HepG2 (cell line): ENCODE results near the gene LRR1. TPM values are rescaled to one million over a fixed set of nuclear protein-coding genes. Genes with fewer than 3 reads are reported as not detected.

Source experiments
- ATAC-seq: fragments of 200-7000 bp; cut with Tn5 transposase; 3 replicates; pipeline ENCODE4 v1.9.1; 2020; ENCODE audit warnings: mild to moderate bottlenecking, moderate library complexity
- BruUV-seq: library from RNA; stranded (reverse); fragments of 400-500 nt; replicated peaks from 2 replicates; lab custom pipeline; 2021; lab: Mats Ljungman, UMichigan
- CTCF ChIA-PET: fragments of 300-600 bp; formaldehyde crosslinking; extraction: SDS; loops from one replicate; lab custom pipeline; 2021; ENCODE audit warnings: low total read pairs, inconsistent platforms, low intra/inter-chr PET ratio; lab: Yijun Ruan, JAX
- POLR2A ChIA-PET: fragments of 350-600 bp; sonication (Branson Sonifier 250); formaldehyde crosslinking; loops from one replicate; lab custom pipeline; 2020; ENCODE audit warnings: antibody characterized with exemption, inconsistent platforms; lab: Yijun Ruan, JAX
- DNase-seq: peaks from one replicate; pipeline ENCODE4 v3.0.0-alpha.2; 2015; ENCODE audit warnings: low spot score
- FAIRE-seq: peaks from 3 replicates; lab custom pipeline; 2011; peaks lifted over from hg19 to GRCh38; lab: Jason Lieb, UNC
- H2AFZ ChIP-seq: one replicate; pipeline ENCODE4 v1.6.1; 2011; ENCODE audit warnings: low read length, inconsistent platforms
- H3K27ac ChIP-seq: fragments of 300-600 bp; 3 replicates; pipeline ENCODE4 v1.8.0; 2011; ENCODE audit warnings: mixed run types, mild to moderate bottlenecking, mixed read lengths, low read length, inconsistent platforms; ENCODE audit not compliant: insufficient read depth; ENCODE audit errors: extremely low read length
- H3K27me3 ChIP-seq, 2 experiments: fragments of 200-600 bp in 1 of 2; 2 replicates in 1 of 2; 3 replicates in 1 of 2; pipeline versions ENCODE4 v1.6.0 to v1.8.0; 2011; ENCODE audit warnings: low read length in 2 of 2, mild to moderate bottlenecking in 2 of 2, moderate library complexity in 2 of 2, inconsistent platforms in 1 of 2; ENCODE audit not compliant: insufficient read depth in 2 of 2, control insufficient read depth in 1 of 2
- H3K36me3 ChIP-seq, 2 experiments: fragments of 200-600 bp in 1 of 2; replicated peaks in 1 of 2; 2 replicates in 1 of 2; 3 replicates in 1 of 2; pipeline versions ENCODE4 v1.5.1 to v1.8.0; 2011; ENCODE audit warnings: low read length in 2 of 2, inconsistent platforms in 1 of 2; ENCODE audit not compliant: insufficient read depth in 2 of 2, control insufficient read depth in 1 of 2
- H3K4me1 ChIP-seq: 2 replicates; pipeline ENCODE4 v1.5.1; 2012; ENCODE audit warnings: low read length, inconsistent platforms; ENCODE audit not compliant: insufficient read depth
- H3K4me2 ChIP-seq: 2 replicates; pipeline ENCODE4 v1.6.0; 2011; ENCODE audit warnings: low read depth, low read length, inconsistent platforms
- H3K4me3 ChIP-seq, 3 experiments: fragments of 200-600 bp in 1 of 3; sonication (generic), shearing (Covaris generic) in 1 of 3; replicated peaks in 1 of 3; 2 replicates each; pipeline ENCODE4 v1.5.1; 2011 to 2016; ENCODE audit warnings: low read length in 3 of 3, inconsistent platforms in 2 of 3, low read depth in 2 of 3, mild to moderate bottlenecking in 2 of 3, control low read depth in 1 of 3, mixed read lengths in 1 of 3; ENCODE audit not compliant: insufficient read depth in 1 of 3
- H3K79me2 ChIP-seq: one replicate; pipeline ENCODE4 v1.6.1; 2011; ENCODE audit warnings: low read length, inconsistent platforms; ENCODE audit not compliant: insufficient read depth
- H3K9ac ChIP-seq: 2 replicates; pipeline ENCODE4 v1.6.0; 2011; ENCODE audit warnings: mild to moderate bottlenecking, low read depth, low read length, inconsistent platforms; ENCODE audit not compliant: insufficient read depth
- H3K9me3 ChIP-seq: 2 replicates; pipeline ENCODE4 v1.5.1; 2012; ENCODE audit warnings: mild to moderate bottlenecking, low read length
- H4K20me1 ChIP-seq: 2 replicates; pipeline ENCODE4 v1.6.0; 2011; ENCODE audit warnings: inconsistent platforms, mild to moderate bottlenecking, low read length, moderate library complexity; ENCODE audit not compliant: insufficient read depth
- AKAP8 ChIP-seq: sonication (generic); formaldehyde crosslinking; IDR thresholded peaks from 2 replicates; pipeline ENCODE4 v1.5.1; 2020; ENCODE audit warnings: mild to moderate bottlenecking, missing genetic modification reagents
- FOXM1 ChIP-seq: sonication (generic); formaldehyde crosslinking; IDR thresholded peaks from 2 replicates; pipeline ENCODE4 v1.5.0; 2020; ENCODE audit warnings: missing genetic modification reagents
- HNRNPLL ChIP-seq: fragments of 200-400 bp; formaldehyde crosslinking; IDR thresholded peaks from 2 replicates; pipeline ENCODE4 v1.6.1; 2017; ENCODE audit warnings: mild to moderate bottlenecking, low read depth, low read length; ENCODE audit not compliant: poor library complexity, severe bottlenecking
- IKZF1 ChIP-seq: fragments of 450-650 bp; IDR thresholded peaks from 2 replicates; pipeline ENCODE4 v1.7.1; 2016
- TCF12 ChIP-seq, 2 experiments: fragments of 450-650 bp in 1 of 2; sonication (generic) in 1 of 2; formaldehyde crosslinking in 1 of 2; IDR thresholded peaks; 2 replicates each; pipeline versions ENCODE4 v1.6.1 to v1.8.0; 2017 to 2022; ENCODE audit warnings: antibody characterized with exemption in 1 of 2, mild to moderate bottlenecking in 1 of 2, missing genetic modification reagents in 1 of 2, moderate library complexity in 1 of 2
- ZBTB7B ChIP-seq: sonication (generic); formaldehyde crosslinking; IDR thresholded peaks from 2 replicates; pipeline ENCODE4 v1.4.0; 2020; ENCODE audit warnings: missing genetic modification reagents
- ZFP1 ChIP-seq: IDR thresholded peaks from 2 replicates; pipeline ENCODE4 v1.6.1; 2016
- ZNF180 ChIP-seq: sonication (generic); formaldehyde crosslinking; IDR thresholded peaks from 2 replicates; pipeline ENCODE4 v1.4.0; 2020; ENCODE audit warnings: low read depth, missing genetic modification reagents, borderline replicate concordance
- ZNF225 ChIP-seq: sonication (generic); formaldehyde crosslinking; IDR thresholded peaks from 2 replicates; pipeline ENCODE4 v1.4.0; 2020; ENCODE audit warnings: mild to moderate bottlenecking, missing genetic modification reagents
- WGBS: methylation state at CpG from one replicate; pipeline ENCODE4 v1.1.6; 2017; ENCODE audit warnings: low lambda C conversion rate; 5-methylcytosine and 5-hydroxymethylcytosine counted together
- in situ Hi-C: cut with HindIII; loops from 2 replicates; pipeline ENCODE4 v1.10.0; 2017; ENCODE audit warnings: low pct_unique_long_range_greater_than_20kb; ENCODE audit not compliant: extremely low pct_ligation_motif_present
- intact Hi-C: fragments of 100-400 bp; cut with micrococcal nuclease; formaldehyde crosslinking; loops from one replicate; pipeline ENCODE4 v1.10.0; 2022; ENCODE audit not compliant: unreplicated experiment
- polyA plus RNA-seq, 8 experiments: library from polyadenylated mRNA; depleted of rRNA in 3 of 8; stranded (reverse) in 7 of 8; unstranded in 1 of 8; fragments of >200 nt; fragmentation: Illumina TruSeq in 4 of 8; extraction: Trizol in 4 of 8; gene quantifications; 2 replicates each; pipeline versions ENCODE4 v1.2.1 to v1.2.3, GENCODE V29; 2011 to 2016; ENCODE audit warnings: low read depth in 4 of 8, missing spikeins in 1 of 8, mixed read lengths in 1 of 8; ENCODE audit not compliant: insufficient read depth in 1 of 8
- total RNA-seq, 5 experiments: library from RNA; depleted of rRNA; stranded (reverse); fragments of >200 nt; fragmentation: Illumina TruSeq; extraction: Trizol; gene quantifications; 2 replicates each; pipeline ENCODE4 v1.2.3, GENCODE V29; 2016; ENCODE audit warnings: low read depth in 1 of 5
- TF ChIP-seq, protein P1 (sequence below): sonication (generic); formaldehyde crosslinking; IDR thresholded peaks from 2 replicates; pipeline ENCODE4 v1.5.0; 2020; ENCODE audit warnings: mild to moderate bottlenecking, missing genetic modification reagents
- TF ChIP-seq, protein P2 (sequence below): sonication (generic); formaldehyde crosslinking; IDR thresholded peaks from 2 replicates; pipeline ENCODE4 v1.8.1; 2023; ENCODE audit warnings: missing genetic modification reagents, mild to moderate bottlenecking, borderline replicate concordance
- TF ChIP-seq, protein P3 (sequence below): sonication (generic); formaldehyde crosslinking; IDR thresholded peaks from 2 replicates; pipeline ENCODE4 v1.4.0; 2020; ENCODE audit warnings: mild to moderate bottlenecking, missing genetic modification reagents, borderline replicate concordance

The LRR1 gene
- total and polyA plus RNA-seq, 2 of the 13 experiments (the other 11 are each of a cell fraction or from before 2014, with no cell fraction given), result 7.0 to 36.2 TPM

DNA sequence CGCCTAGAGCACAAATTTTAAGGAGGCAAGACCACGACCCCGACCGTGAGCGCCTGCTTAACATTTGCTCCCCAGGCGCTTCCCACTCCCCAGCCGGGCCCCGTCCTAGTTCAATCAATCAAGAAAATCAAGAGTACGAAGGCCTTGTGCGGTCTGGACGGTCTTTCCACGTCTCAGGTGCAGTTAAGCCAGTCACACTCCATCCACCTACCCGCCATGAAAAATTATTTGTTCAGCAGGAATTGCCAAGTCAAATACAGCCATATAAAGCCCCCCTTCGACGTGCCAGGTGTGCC, 603 bp upstream of the LRR1 start (continued):
- TF ChIP-seq, protein P1, sequence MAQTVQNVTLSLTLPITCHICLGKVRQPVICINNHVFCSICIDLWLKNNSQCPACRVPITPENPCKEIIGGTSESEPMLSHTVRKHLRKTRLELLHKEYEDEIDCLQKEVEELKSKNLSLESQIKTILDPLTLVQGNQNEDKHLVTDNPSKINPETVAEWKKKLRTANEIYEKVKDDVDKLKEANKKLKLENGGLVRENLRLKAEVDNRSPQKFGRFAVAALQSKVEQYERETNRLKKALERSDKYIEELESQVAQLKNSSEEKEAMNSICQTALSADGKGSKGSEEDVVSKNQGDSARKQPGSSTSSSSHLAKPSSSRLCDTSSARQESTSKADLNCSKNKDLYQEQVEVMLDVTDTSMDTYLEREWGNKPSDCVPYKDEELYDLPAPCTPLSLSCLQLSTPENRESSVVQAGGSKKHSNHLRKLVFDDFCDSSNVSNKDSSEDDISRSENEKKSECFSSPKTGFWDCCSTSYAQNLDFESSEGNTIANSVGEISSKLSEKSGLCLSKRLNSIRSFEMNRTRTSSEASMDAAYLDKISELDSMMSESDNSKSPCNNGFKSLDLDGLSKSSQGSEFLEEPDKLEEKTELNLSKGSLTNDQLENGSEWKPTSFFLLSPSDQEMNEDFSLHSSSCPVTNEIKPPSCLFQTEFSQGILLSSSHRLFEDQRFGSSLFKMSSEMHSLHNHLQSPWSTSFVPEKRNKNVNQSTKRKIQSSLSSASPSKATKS (CRISPR knock-in tag), result 0 out of 2 replicates have a peak, but pooled peaks have one; percentile 11

DNA sequence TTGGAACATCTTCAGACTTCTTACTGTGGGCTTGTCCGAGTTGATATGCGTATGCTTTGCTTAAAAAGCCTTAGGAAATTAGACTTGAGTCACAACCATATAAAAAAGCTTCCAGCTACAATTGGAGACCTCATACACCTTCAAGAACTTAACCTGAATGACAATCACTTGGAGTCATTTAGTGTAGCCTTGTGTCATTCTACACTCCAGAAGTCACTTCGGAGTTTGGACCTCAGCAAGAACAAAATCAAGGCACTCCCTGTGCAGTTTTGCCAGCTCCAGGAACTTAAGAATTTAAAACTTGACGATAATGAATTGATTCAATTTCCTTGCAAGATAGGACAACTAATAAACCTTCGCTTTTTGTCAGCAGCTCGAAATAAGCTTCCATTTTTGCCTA, 8.8 kb downstream of the LRR1 start:
- no peak overlapping the region for H3K4me3 ChIP-seq
- ChIA-PET POLR2A (interaction anchor here (3.1 kb wide), 1 partner anchor 13 kb away, joined by 11 read pairs; the partner anchor contains the start of genes MGAT2 and RPL36AL), CTCF (no interaction called here)
- TF ChIP-seq, protein P2, sequence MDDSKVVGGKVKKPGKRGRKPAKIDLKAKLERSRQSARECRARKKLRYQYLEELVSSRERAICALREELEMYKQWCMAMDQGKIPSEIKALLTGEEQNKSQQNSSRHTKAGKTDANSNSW, result no peak
- TF ChIP-seq HNRNPLL (no peak), ZBTB7B (no peak), AKAP8 (CRISPR knock-in tag) (no peak), IKZF1 (no peak), ZNF180 (CRISPR knock-in tag) (no peak), ZFP1 (CRISPR knock-in tag) (no peak), ZNF225 (CRISPR knock-in tag) (no peak), FOXM1 (CRISPR knock-in tag) (no peak), TCF12 (IDR thresholded peaks at IDR 0.05) (no peak), TCF12 (CRISPR knock-in tag; IDR thresholded peaks at IDR 0.05) (no peak)
- TF ChIP-seq, protein P3, sequence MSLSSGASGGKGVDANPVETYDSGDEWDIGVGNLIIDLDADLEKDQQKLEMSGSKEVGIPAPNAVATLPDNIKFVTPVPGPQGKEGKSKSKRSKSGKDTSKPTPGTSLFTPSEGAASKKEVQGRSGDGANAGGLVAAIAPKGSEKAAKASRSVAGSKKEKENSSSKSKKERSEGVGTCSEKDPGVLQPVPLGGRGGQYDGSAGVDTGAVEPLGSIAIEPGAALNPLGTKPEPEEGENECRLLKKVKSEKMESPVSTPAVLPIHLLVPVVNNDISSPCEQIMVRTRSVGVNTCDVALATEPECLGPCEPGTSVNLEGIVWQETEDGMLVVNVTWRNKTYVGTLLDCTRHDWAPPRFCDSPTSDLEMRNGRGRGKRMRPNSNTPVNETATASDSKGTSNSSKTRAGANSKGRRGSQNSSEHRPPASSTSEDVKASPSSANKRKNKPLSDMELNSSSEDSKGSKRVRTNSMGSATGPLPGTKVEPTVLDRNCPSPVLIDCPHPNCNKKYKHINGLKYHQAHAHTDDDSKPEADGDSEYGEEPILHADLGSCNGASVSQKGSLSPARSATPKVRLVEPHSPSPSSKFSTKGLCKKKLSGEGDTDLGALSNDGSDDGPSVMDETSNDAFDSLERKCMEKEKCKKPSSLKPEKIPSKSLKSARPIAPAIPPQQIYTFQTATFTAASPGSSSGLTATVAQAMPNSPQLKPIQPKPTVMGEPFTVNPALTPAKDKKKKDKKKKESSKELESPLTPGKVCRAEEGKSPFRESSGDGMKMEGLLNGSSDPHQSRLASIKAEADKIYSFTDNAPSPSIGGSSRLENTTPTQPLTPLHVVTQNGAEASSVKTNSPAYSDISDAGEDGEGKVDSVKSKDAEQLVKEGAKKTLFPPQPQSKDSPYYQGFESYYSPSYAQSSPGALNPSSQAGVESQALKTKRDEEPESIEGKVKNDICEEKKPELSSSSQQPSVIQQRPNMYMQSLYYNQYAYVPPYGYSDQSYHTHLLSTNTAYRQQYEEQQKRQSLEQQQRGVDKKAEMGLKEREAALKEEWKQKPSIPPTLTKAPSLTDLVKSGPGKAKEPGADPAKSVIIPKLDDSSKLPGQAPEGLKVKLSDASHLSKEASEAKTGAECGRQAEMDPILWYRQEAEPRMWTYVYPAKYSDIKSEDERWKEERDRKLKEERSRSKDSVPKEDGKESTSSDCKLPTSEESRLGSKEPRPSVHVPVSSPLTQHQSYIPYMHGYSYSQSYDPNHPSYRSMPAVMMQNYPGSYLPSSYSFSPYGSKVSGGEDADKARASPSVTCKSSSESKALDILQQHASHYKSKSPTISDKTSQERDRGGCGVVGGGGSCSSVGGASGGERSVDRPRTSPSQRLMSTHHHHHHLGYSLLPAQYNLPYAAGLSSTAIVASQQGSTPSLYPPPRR (CRISPR knock-in tag), result no peak
- ATAC-seq (no peak), FAIRE-seq (no peak), DNase-seq (no peak)
- WGBS, result 98% methylated on average over 6 of the region's 6 CpGs
- H3K4me2 ChIP-seq, result no peak overlapping the region
- H3K9me3 ChIP-seq, result no peaks in the 10 kb centered on the region
- H3K36me3 ChIP-seq, result peaks cover 1 to 19% of the 10 kb centered on the region in 2 experiments; a peak in 4 of 5 replicates
- H4K20me1 ChIP-seq, result no peaks in the 10 kb centered on the region
- H3K9ac ChIP-seq, result no peak overlapping the region
- intact Hi-C loops (no loop called here), in situ Hi-C loops (no loop called here)
- peaks cover 12% of the 10 kb centered on the region for H3K4me1 ChIP-seq
- H3K27ac ChIP-seq, result no peak overlapping the region
- no peak overlapping the region for H2AFZ ChIP-seq
- BruUV-seq, result no TSS peak
- no peaks in the 10 kb centered on the region for H3K27me3 ChIP-seq
- H3K79me2 ChIP-seq, result no peaks in the 10 kb centered on the region
